ENCODE data around the gene ZBP1.

The ZBP1 gene

DNA sequence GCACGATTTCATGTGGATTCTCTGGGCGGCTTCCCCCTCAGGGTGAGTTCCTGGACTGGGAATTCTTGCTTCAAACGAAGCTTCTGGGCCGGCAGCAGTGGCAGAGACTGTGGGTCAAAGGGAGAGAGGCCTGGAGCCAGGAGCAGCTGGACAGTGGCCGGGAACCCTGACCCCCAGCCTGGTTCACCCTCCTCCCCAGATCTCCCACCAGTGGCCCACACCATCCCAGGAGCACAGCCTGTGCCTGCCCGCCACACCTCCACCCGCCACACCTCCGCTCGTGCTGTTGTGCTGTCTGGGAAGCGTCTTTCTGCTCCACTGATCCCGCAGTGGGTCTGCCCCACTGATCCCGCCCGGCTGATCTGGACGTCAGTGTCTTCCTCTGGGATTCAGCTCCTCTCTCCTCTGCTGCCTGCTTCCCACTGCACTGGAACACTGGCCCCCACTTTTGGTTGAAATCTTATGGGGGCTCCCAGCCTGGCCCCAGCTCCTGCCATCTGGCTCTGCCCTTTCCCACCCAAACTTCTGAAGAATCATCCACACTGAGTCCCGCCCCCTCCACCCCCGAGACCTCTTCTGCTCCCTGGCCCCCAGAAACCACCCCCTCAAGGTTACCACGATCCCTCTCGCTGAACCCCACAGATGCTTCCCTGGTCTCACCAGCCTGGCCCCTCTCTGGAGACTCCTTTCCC is 9.8 kb downstream of the ZBP1 start:
- DNase-seq = no peak
- Histone ChIP-seq H3K36me3 (no peaks in the 10 kb centered on the region), H3K27ac (no peak overlapping the region), H3K27me3 (ENCODE audit: insufficient read depth, low read depth, severe bottlenecking) (peaks cover 2% of the 10 kb centered on the region), H3K9me3 (ENCODE audit: severe bottlenecking) (no peaks in the 10 kb centered on the region), H3K4me3 (ENCODE audit: low read depth, low read length) (no peak overlapping the region)
- TF ChIP-seq, protein P1, sequence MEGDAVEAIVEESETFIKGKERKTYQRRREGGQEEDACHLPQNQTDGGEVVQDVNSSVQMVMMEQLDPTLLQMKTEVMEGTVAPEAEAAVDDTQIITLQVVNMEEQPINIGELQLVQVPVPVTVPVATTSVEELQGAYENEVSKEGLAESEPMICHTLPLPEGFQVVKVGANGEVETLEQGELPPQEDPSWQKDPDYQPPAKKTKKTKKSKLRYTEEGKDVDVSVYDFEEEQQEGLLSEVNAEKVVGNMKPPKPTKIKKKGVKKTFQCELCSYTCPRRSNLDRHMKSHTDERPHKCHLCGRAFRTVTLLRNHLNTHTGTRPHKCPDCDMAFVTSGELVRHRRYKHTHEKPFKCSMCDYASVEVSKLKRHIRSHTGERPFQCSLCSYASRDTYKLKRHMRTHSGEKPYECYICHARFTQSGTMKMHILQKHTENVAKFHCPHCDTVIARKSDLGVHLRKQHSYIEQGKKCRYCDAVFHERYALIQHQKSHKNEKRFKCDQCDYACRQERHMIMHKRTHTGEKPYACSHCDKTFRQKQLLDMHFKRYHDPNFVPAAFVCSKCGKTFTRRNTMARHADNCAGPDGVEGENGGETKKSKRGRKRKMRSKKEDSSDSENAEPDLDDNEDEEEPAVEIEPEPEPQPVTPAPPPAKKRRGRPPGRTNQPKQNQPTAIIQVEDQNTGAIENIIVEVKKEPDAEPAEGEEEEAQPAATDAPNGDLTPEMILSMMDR (IDR thresholded peaks at IDR 0.05; ENCODE audit: low read depth, low read length) = no peak

DNA sequence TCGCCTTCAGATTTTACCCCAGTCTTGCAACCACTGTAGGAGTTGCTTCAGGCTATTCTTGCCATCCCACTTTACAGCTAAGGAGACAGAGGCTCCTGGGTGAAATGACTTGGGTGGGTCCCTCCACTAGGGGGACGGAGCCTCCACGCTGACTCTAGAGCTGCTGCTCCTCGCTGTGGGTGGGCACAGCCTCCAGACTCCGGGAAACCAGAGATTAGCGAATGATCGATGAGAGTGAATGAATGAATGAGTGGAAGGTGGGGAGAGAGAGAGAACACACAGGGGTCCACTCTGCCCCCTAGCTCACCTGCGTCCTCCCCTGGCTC is 10.4 kb downstream of the ZBP1 start:
- H3K27me3 ChIP-seq (ENCODE audit: insufficient read depth, low read depth, severe bottlenecking) = peaks cover 2% of the 10 kb centered on the region
- DNase-seq = no peak
- no peaks in the 10 kb centered on the region for H3K9me3 ChIP-seq (ENCODE audit: severe bottlenecking)
- H3K4me3 ChIP-seq (ENCODE audit: low read depth, low read length) = no peak overlapping the region
- TF ChIP-seq, protein P1 (IDR thresholded peaks at IDR 0.05; ENCODE audit: low read depth, low read length) = peak; percentile 39
- no peaks in the 10 kb centered on the region for H3K36me3 ChIP-seq
- H3K27ac ChIP-seq = no peak overlapping the region

DNA sequence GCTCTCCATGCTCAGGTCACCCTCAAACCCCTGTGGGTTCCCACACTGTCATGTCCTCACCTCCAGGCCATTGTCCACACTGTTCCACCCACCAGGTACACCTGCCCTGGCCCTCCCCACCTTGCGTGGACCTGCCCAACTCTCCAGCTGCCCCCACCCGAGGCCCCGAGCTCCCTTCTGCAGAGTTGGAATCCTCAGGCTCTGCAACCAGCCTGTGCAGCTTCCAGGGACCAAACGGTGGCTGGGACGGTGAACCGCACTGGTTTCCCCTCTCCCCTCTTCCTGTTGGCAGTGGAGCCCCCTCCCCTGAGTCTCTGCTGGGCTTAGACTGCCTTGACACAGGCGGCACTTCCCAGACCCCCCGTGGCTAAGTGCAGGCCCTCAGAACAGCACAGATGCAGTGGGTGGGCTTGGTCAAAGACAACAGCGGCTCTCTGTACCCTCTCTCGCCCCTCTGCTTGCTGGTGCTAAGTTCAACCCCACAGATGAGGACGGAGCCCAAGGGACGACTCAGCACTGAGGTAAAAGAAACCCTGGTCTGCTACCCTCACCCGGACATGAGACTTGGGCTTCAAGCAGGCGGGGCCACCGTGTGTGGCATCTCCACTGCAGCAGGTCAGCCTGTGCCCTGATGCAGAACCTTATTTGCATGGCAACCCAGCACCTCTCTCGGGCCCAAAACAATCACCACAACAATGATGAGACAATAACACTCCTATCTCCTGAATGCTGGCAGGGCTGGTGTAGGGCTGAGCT is 11.0 kb downstream of the ZBP1 start:
- H3K27me3 ChIP-seq (ENCODE audit: insufficient read depth, low read depth, severe bottlenecking) = peaks cover 2% of the 10 kb centered on the region

DNA sequence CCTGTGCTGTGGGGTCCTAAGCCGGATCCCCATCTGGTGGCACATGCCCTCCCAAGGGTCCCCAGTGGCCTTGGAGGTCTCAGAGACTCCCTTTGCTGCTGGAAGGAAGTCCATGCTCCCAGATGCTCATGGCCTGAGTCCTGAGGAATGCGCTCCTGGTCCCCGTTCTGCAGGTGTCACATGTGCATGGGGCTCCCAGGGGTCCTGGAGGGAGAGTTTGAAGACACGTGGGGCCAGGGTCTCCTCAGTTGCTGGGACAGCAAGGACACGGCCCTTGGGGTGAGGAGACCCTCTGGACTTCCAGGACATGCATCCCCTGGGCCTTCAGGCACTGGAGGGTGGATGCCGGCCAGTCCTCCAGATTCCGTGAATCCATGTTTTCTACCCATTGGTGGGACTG is 11.7 kb downstream of the ZBP1 start:
- Histone ChIP-seq H3K4me3 (ENCODE audit: low read depth, low read length) (no peak overlapping the region), H3K27ac (no peak overlapping the region), H3K36me3 (no peaks in the 10 kb centered on the region), H3K9me3 (ENCODE audit: severe bottlenecking) (no peaks in the 10 kb centered on the region), H3K27me3 (ENCODE audit: insufficient read depth, low read depth, severe bottlenecking) (peaks cover 2% of the 10 kb centered on the region)
- TF ChIP-seq, protein P1 (IDR thresholded peaks at IDR 0.05; ENCODE audit: low read depth, low read length) = no peak
- no peak for DNase-seq

More for the DNA sequence above, 11.0 kb downstream of the ZBP1 start:
- Histone ChIP-seq H3K27ac (no peak overlapping the region), H3K36me3 (no peaks in the 10 kb centered on the region), H3K9me3 (ENCODE audit: severe bottlenecking) (no peaks in the 10 kb centered on the region), H3K4me3 (ENCODE audit: low read depth, low read length) (no peak overlapping the region)
- TF ChIP-seq, protein P1 (IDR thresholded peaks at IDR 0.05; ENCODE audit: low read depth, low read length) = no peak
- no peak for DNase-seq

DNA sequence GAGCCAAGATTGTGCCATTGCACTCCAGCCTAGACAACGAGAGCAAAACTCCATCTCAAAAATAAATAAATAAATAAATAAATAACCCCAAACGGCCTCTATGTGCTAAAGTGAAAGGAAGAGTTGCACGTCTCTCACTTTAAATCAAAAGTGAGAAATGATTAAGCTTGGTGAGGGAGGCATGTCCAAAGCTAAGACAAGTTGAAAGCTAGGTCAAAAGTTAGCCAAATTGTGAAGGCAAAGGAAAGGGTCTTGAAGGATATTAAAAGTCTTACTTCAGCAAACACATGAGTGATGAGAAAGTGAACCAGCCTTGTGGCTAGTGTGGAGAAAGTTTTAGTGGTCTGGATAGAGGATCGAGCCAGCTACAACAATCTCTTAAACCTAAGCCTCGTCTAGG is 14.3 kb downstream of the ZBP1 start:
- Histone ChIP-seq H3K36me3 (no peaks in the 10 kb centered on the region), H3K9me3 (ENCODE audit: severe bottlenecking) (no peaks in the 10 kb centered on the region), H3K27me3 (ENCODE audit: insufficient read depth, low read depth, severe bottlenecking) (peaks cover 2% of the 10 kb centered on the region), H3K4me3 (ENCODE audit: low read depth, low read length) (no peak overlapping the region), H3K27ac (no peak overlapping the region)
- no peak for DNase-seq
- TF ChIP-seq, protein P1 (IDR thresholded peaks at IDR 0.05; ENCODE audit: low read depth, low read length) = no peak
